HepG2 (cell line): Measurements from ENCODE around the gene KLC4. TPM values are rescaled to one million over a fixed set of nuclear protein-coding genes. Genes with fewer than 3 reads are reported as not detected.

Experiments used
- ATF3 ChIP-seq: sonication (generic); formaldehyde crosslinking; IDR thresholded peaks from 2 replicates; pipeline ENCODE4 v1.4.0; 2020; ENCODE audit warnings: missing genetic modification reagents
- ATF7-NPFF ChIP-seq: sonication (generic); formaldehyde crosslinking; IDR thresholded peaks from 2 replicates; pipeline ENCODE4 v1.8.1; 2023; ENCODE audit warnings: mild to moderate bottlenecking, low read depth, missing genetic modification reagents, moderate library complexity
- FOXK1 ChIP-seq: sonication (generic); formaldehyde crosslinking; IDR thresholded peaks from 2 replicates; pipeline ENCODE4 v1.4.0; 2020; ENCODE audit warnings: low read depth, missing genetic modification reagents, borderline replicate concordance
- HMG20A ChIP-seq: IDR thresholded peaks from 2 replicates; pipeline ENCODE4 v1.6.1; 2016; ENCODE audit warnings: borderline replicate concordance
- HMG20B ChIP-seq: conservative IDR thresholded peaks from 2 replicates; pipeline ENCODE4 v1.6.1; 2016; ENCODE audit warnings: missing genetic modification reagents, missing compliant biosample characterization
- MEIS1 ChIP-seq: sonication (generic); formaldehyde crosslinking; IDR thresholded peaks from 2 replicates; pipeline ENCODE4 v1.9.0; 2021; ENCODE audit warnings: mild to moderate bottlenecking, missing genetic modification reagents, moderate library complexity, borderline replicate concordance
- NR2F1 ChIP-seq, 2 experiments: fragments of 450-650 bp in 1 of 2; formaldehyde crosslinking in 1 of 2; IDR thresholded peaks; 2 replicates each; pipeline versions ENCODE4 v1.5.0 to v1.6.1; 2016 to 2020; ENCODE audit warnings: mild to moderate bottlenecking in 1 of 2, missing compliant biosample characterization in 1 of 2, missing genetic modification reagents in 1 of 2, moderate library complexity in 1 of 2
- RARG ChIP-seq: sonication (generic); formaldehyde crosslinking; IDR thresholded peaks from 2 replicates; pipeline ENCODE4 v1.4.0; 2020; ENCODE audit warnings: low read depth, mild to moderate bottlenecking, missing genetic modification reagents
- SMC3 ChIP-seq: IDR thresholded peaks from 2 replicates; pipeline ENCODE4 v1.6.1; 2011; ENCODE audit warnings: low read length, improper control_type of control experiment
- SNAI1 ChIP-seq: sonication (generic); formaldehyde crosslinking; IDR thresholded peaks from 2 replicates; pipeline ENCODE4 v1.5.0; 2020; ENCODE audit warnings: mild to moderate bottlenecking, missing genetic modification reagents, borderline replicate concordance
- ZBTB21 ChIP-seq: sonication (generic); formaldehyde crosslinking; IDR thresholded peaks from 2 replicates; pipeline ENCODE4 v1.4.0; 2020; ENCODE audit warnings: missing genetic modification reagents
- ZNF747 ChIP-seq: sonication (generic); formaldehyde crosslinking; IDR thresholded peaks from 2 replicates; pipeline ENCODE4 v1.8.1; 2023; ENCODE audit warnings: missing genetic modification reagents, mild to moderate bottlenecking, borderline replicate concordance
- polyA plus RNA-seq, 8 experiments: library from polyadenylated mRNA; depleted of rRNA in 3 of 8; stranded (reverse) in 7 of 8; unstranded in 1 of 8; fragments of >200 nt; fragmentation: Illumina TruSeq in 4 of 8; extraction: Trizol in 4 of 8; gene quantifications; 2 replicates each; pipeline versions ENCODE4 v1.2.1 to v1.2.3, GENCODE V29; 2011 to 2016; ENCODE audit warnings: low read depth in 4 of 8, missing spikeins in 1 of 8, mixed read lengths in 1 of 8; ENCODE audit not compliant: insufficient read depth in 1 of 8
- total RNA-seq, 5 experiments: library from RNA; depleted of rRNA; stranded (reverse); fragments of >200 nt; fragmentation: Illumina TruSeq; extraction: Trizol; gene quantifications; 2 replicates each; pipeline ENCODE4 v1.2.3, GENCODE V29; 2016; ENCODE audit warnings: low read depth in 1 of 5
- TF ChIP-seq, protein P1 (sequence below): fragments of 450-650 bp; IDR thresholded peaks from 2 replicates; pipeline ENCODE4 v1.6.1; 2017; ENCODE audit warnings: mild to moderate bottlenecking
- TF ChIP-seq, protein P2 (sequence below): sonication (generic); formaldehyde crosslinking; IDR thresholded peaks from 2 replicates; pipeline ENCODE4 v1.5.1; 2020; ENCODE audit warnings: missing genetic modification reagents, mild to moderate bottlenecking, borderline replicate concordance
- TF ChIP-seq, protein P3 (sequence below): sonication (generic); formaldehyde crosslinking; IDR thresholded peaks from 2 replicates; pipeline ENCODE4 v1.5.0; 2020; ENCODE audit warnings: mild to moderate bottlenecking, missing genetic modification reagents, borderline replicate concordance

Gene KLC4
- total and polyA plus RNA-seq, 2 of the 13 experiments (the other 11 are each of a cell fraction or from before 2014, with no cell fraction given), result 45.4 to 70.4 TPM

DNA sequence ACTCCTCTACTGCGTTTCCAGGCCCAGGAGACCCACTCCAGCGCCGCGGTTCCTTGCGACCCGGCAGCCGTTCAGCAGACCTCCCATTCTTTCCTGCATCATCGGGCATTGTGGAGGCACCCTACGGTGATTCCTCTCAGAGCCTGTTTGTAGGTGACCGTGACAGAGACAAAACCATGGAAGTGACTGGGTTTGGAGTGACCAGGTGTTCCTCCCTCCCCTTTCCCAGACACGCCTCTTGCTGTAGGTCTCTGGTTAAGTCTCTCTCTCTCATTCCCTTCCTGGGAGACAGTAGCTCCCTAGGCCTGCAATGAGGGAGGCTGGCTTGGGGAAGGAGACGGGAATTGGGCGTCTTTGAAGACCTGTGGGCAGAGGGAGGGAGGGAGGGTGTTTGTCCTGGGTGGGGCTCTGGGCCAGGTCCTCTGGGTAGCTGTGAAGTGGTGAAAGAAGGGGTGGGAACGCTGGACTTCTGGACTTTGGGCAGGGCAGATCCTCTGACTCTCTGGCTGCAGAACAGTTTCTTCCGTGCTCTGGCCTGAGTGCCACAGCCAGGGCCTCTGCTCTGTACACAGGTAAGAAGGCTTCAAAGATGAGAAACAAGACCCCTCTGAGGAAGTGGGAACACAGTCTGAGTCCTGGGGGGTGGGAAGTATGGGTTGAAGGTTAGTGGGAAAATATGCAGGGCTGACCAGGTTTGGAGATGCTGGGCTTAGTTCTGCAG is 763 bp downstream of the KLC4 start (continued):
- TF ChIP-seq RARG (CRISPR knock-in tag), result no peak
- TF ChIP-seq ZBTB21 (CRISPR knock-in tag), result no peak
- peak; percentile 68; the same call in 1 of the 2 replicates for TF ChIP-seq ZNF747 (CRISPR knock-in tag)
- TF ChIP-seq, protein P1, sequence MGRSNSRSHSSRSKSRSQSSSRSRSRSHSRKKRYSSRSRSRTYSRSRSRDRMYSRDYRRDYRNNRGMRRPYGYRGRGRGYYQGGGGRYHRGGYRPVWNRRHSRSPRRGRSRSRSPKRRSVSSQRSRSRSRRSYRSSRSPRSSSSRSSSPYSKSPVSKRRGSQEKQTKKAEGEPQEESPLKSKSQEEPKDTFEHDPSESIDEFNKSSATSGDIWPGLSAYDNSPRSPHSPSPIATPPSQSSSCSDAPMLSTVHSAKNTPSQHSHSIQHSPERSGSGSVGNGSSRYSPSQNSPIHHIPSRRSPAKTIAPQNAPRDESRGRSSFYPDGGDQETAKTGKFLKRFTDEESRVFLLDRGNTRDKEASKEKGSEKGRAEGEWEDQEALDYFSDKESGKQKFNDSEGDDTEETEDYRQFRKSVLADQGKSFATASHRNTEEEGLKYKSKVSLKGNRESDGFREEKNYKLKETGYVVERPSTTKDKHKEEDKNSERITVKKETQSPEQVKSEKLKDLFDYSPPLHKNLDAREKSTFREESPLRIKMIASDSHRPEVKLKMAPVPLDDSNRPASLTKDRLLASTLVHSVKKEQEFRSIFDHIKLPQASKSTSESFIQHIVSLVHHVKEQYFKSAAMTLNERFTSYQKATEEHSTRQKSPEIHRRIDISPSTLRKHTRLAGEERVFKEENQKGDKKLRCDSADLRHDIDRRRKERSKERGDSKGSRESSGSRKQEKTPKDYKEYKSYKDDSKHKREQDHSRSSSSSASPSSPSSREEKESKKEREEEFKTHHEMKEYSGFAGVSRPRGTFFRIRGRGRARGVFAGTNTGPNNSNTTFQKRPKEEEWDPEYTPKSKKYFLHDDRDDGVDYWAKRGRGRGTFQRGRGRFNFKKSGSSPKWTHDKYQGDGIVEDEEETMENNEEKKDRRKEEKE, result no peak
- TF ChIP-seq, protein P2, sequence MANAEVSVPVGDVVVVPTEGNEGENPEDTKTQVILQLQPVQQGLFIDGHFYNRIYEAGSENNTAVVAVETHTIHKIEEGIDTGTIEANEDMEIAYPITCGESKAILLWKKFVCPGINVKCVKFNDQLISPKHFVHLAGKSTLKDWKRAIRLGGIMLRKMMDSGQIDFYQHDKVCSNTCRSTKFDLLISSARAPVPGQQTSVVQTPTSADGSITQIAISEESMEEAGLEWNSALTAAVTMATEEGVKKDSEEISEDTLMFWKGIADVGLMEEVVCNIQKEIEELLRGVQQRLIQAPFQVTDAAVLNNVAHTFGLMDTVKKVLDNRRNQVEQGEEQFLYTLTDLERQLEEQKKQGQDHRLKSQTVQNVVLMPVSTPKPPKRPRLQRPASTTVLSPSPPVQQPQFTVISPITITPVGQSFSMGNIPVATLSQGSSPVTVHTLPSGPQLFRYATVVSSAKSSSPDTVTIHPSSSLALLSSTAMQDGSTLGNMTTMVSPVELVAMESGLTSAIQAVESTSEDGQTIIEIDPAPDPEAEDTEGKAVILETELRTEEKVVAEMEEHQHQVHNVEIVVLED (CRISPR knock-in tag), result no peak; the same call in 1 of the 2 replicates
- TF ChIP-seq, protein P3, sequence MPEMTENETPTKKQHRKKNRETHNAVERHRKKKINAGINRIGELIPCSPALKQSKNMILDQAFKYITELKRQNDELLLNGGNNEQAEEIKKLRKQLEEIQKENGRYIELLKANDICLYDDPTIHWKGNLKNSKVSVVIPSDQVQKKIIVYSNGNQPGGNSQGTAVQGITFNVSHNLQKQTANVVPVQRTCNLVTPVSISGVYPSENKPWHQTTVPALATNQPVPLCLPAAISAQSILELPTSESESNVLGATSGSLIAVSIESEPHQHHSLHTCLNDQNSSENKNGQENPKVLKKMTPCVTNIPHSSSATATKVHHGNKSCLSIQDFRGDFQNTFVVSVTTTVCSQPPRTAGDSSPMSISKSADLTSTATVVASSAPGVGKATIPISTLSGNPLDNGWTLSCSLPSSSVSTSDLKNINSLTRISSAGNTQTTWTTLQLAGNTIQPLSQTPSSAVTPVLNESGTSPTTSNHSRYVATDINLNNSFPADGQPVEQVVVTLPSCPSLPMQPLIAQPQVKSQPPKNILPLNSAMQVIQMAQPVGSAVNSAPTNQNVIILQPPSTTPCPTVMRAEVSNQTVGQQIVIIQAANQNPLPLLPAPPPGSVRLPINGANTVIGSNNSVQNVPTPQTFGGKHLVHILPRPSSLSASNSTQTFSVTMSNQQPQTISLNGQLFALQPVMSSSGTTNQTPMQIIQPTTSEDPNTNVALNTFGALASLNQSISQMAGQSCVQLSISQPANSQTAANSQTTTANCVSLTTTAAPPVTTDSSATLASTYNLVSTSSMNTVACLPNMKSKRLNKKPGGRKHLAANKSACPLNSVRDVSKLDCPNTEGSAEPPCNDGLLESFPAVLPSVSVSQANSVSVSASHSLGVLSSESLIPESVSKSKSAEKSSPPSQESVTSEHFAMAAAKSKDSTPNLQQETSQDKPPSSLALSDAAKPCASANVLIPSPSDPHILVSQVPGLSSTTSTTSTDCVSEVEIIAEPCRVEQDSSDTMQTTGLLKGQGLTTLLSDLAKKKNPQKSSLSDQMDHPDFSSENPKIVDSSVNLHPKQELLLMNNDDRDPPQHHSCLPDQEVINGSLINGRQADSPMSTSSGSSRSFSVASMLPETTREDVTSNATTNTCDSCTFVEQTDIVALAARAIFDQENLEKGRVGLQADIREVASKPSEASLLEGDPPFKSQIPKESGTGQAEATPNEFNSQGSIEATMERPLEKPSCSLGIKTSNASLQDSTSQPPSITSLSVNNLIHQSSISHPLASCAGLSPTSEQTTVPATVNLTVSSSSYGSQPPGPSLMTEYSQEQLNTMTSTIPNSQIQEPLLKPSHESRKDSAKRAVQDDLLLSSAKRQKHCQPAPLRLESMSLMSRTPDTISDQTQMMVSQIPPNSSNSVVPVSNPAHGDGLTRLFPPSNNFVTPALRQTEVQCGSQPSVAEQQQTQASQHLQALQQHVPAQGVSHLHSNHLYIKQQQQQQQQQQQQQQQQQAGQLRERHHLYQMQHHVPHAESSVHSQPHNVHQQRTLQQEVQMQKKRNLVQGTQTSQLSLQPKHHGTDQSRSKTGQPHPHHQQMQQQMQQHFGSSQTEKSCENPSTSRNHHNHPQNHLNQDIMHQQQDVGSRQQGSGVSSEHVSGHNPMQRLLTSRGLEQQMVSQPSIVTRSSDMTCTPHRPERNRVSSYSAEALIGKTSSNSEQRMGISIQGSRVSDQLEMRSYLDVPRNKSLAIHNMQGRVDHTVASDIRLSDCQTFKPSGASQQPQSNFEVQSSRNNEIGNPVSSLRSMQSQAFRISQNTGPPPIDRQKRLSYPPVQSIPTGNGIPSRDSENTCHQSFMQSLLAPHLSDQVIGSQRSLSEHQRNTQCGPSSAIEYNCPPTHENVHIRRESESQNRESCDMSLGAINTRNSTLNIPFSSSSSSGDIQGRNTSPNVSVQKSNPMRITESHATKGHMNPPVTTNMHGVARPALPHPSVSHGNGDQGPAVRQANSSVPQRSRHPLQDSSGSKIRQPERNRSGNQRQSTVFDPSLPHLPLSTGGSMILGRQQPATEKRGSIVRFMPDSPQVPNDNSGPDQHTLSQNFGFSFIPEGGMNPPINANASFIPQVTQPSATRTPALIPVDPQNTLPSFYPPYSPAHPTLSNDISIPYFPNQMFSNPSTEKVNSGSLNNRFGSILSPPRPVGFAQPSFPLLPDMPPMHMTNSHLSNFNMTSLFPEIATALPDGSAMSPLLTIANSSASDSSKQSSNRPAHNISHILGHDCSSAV (CRISPR knock-in tag), result no peak
- TF ChIP-seq SNAI1 (CRISPR knock-in tag), result 0 out of 2 replicates have a peak, but pooled peaks have one; percentile 26
- 0 out of 2 replicates have a peak, but pooled peaks have one; percentile 38 for TF ChIP-seq HMG20A (CRISPR knock-in tag)
- 0 out of 2 replicates have a peak, but pooled peaks have one; percentile 34 for TF ChIP-seq HMG20B
- peak; percentile 57; the same call in 1 of the 2 replicates for TF ChIP-seq FOXK1 (CRISPR knock-in tag)
- TF ChIP-seq ATF7-NPFF (CRISPR knock-in tag), result 0 out of 2 replicates have a peak, but pooled peaks have one; percentile 66
- 0 out of 2 replicates have a peak, but pooled peaks have one; percentile 1 for TF ChIP-seq SMC3
- peak; percentile 48 for TF ChIP-seq MEIS1 (CRISPR knock-in tag)
- TF ChIP-seq ATF3 (CRISPR knock-in tag), result no peak
- TF ChIP-seq NR2F1 (CRISPR knock-in tag; IDR thresholded peaks at IDR 0.05), result peak in 1 of 2 experiments; percentile 43; a peak in 2 of 4 replicates
